Activated naive CD4-positive, alpha-beta T cell treated with anti-CD3 and anti-CD28 coated beads, Interleukin-2, amount 50 U/mL, for 24 hours (primary cell): ENCODE results near the gene ARRDC1.

ENCODE experiments used
- H3K27ac Mint-ChIP-seq: one replicate; pipeline ENCODE4 v1.8.0; 2021; ENCODE audit warnings: mild to moderate bottlenecking, mixed read lengths
- H3K27me3 Mint-ChIP-seq: one replicate; pipeline ENCODE4 v1.8.0; 2021; ENCODE audit warnings: mixed read lengths
- H3K36me3 Mint-ChIP-seq: one replicate; pipeline ENCODE4 v1.8.0; 2021; ENCODE audit warnings: mixed read lengths
- H3K4me1 Mint-ChIP-seq: one replicate; pipeline ENCODE4 v1.8.0; 2021; ENCODE audit warnings: mixed read lengths
- H3K4me3 Mint-ChIP-seq: one replicate; pipeline ENCODE4 v1.8.0; 2021; ENCODE audit warnings: mild to moderate bottlenecking, mixed read lengths
- H3K9me3 Mint-ChIP-seq: one replicate; pipeline ENCODE4 v1.8.0; 2021; ENCODE audit warnings: mixed read lengths

Gene ARRDC1

DNA sequence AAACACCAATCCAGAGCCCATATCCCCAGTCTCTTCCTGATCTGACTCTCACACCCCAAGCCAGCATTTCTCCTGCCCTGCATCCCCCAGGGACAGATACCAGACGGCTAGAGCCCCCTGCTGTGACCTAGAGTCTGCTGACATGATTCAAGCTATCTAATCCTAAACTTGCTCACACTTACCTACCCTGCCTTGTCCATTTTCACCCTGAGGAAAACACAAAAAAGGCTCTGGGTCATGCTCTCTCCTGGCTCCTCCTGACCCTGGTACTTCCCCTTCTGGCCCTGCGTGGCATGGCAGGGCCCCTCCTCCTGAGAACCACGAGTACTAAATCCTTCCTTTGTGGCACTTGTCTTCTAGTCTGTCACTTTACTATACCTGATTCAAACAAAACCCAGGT is 2.8 kb upstream of the ARRDC1 start:
- Mint-ChIP-seq H3K36me3 (no peaks in the 10 kb centered on the region), H3K4me1 (peaks cover 17% of the 10 kb centered on the region), H3K9me3 (no peaks in the 10 kb centered on the region), H3K27me3 (no peaks in the 10 kb centered on the region), H3K4me3 (no peak overlapping the region), H3K27ac (peak overlapping the region; percentile 48)

DNA sequence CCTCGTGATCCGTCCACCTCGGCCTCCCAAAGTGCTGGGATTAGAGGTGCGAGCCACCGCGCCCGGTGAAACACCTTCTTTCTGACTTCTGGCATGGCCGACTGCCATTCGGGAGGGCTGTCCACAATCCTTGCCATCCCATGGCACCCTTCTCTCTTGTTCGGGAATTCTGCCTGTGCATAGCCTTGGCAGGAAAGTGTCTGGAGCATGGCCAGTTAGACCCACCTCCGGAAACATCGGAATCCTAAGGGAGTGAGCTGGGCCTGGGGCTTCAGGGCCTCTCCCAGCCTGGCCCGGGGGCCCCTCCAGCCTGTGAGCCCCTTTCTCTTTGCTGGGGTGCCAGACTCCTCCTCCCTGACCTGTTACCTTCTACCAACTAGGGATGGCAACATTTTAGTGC is 1.6 kb upstream of the ARRDC1 start:
- H3K27ac Mint-ChIP-seq, result no peak overlapping the region

DNA sequence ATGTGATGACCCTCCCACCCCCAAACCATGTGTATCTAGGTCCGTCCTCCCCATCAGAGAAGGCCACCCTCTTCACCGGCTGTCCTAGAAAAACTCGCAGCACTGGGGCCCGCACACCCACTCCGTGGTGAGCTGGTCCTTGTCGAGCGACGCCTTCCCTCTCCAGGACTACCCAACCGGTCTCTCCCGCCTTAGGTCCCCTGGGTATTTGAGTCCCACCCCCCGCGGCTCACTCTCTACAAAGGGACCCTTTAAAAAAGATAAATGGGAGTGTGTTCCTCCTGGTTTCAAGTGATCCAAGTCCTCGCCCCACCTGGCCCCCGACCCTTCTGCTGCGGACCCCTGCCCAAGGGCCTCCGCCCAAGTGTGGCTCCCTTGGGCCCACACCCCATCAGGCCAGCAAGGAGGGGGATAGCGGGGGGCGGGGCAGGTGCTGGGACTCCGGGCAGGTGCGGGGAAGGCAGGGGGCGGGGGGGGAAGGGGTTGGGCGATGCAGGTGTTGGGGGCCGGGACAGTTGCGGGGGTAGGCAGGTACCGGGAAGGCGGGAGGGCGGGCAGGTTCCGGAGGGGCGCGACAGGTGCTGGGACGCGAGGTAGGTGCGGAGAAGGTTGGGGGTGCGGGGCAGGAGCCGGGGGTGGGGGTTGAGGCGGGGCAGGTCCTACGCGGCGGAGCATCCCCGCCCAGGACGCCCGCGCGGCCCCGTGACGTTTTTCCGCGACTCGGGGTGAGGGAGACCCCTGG is 970 bp upstream of the ARRDC1 start:
- H3K27me3 Mint-ChIP-seq, result no peaks in the 10 kb centered on the region
- H3K36me3 Mint-ChIP-seq, result no peaks in the 10 kb centered on the region
- peak overlapping the region; percentile 42 for H3K4me3 Mint-ChIP-seq
- H3K9me3 Mint-ChIP-seq, result no peaks in the 10 kb centered on the region
- no peak overlapping the region for H3K27ac Mint-ChIP-seq
- H3K4me1 Mint-ChIP-seq, result peaks cover 16% of the 10 kb centered on the region

More for the DNA sequence above, 1.6 kb upstream of the ARRDC1 start:
- peaks cover 13% of the 10 kb centered on the region for H3K4me1 Mint-ChIP-seq
- no peaks in the 10 kb centered on the region for H3K9me3 Mint-ChIP-seq
- H3K4me3 Mint-ChIP-seq, result peak overlapping the region; percentile 42
- no peaks in the 10 kb centered on the region for H3K27me3 Mint-ChIP-seq
- no peaks in the 10 kb centered on the region for H3K36me3 Mint-ChIP-seq

DNA sequence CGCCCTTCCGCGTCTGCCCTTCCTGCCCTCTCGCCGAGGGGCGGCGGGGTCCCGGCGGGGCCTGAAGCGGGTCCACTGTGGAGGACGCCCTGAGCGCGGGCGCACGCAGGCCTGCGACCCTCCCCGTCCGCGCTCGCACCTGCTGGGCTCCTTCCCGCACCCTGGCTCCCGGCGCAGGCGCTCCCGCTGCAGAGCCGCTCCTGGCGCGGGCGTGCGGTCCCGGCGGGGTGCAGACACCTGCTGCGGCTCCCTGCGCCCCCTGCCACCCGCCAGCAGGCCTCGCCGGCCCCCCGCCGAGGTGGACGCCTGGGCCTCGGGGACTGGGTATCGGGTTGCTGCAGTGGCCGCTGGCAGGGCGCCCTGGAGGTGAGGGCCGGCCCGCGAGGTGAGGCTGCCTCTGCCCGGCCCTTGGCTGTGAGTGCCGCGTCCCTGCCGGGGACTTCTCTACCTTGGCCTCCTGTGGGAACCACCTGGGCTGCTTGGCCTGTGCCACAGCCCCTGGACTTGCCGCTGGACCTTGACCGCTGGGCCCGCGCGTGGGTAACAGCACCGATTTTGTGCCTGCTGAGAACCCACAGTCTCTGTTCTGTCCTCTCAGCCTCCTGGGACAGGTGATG is 627 bp downstream of the ARRDC1 start:
- peak overlapping the region; percentile 82 for H3K4me3 Mint-ChIP-seq
- H3K27me3 Mint-ChIP-seq, result no peaks in the 10 kb centered on the region
- H3K4me1 Mint-ChIP-seq, result peaks cover 22% of the 10 kb centered on the region
- H3K36me3 Mint-ChIP-seq, result no peaks in the 10 kb centered on the region
- H3K9me3 Mint-ChIP-seq, result no peaks in the 10 kb centered on the region
- H3K27ac Mint-ChIP-seq, result no peak overlapping the region

DNA sequence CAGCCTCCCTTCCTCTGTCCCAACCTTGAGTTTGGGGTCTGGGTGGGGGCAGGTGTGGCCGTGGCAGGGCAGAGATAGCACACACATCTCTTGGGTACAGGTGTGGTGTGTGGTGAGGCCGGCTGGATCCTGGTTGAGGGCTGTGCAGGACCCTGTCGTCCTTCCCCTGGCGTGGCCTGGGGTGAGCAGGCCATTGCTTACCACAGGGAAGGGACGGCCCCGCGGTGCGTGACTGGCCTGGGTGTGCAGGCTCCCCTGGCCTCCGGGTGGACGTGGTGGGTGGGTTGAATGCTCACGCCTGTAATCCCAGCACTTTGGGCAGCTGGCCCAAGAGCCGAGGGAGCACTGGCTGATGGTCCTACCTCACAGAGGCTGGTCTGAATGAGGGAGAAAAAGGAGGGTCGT is 1.2 kb downstream of the ARRDC1 start:
- Mint-ChIP-seq H3K36me3 (no peaks in the 10 kb centered on the region), H3K4me1 (peaks cover 28% of the 10 kb centered on the region), H3K4me3 (peak overlapping the region; percentile 82), H3K27ac (peak overlapping the region; percentile 81), H3K9me3 (no peaks in the 10 kb centered on the region), H3K27me3 (no peaks in the 10 kb centered on the region)

DNA sequence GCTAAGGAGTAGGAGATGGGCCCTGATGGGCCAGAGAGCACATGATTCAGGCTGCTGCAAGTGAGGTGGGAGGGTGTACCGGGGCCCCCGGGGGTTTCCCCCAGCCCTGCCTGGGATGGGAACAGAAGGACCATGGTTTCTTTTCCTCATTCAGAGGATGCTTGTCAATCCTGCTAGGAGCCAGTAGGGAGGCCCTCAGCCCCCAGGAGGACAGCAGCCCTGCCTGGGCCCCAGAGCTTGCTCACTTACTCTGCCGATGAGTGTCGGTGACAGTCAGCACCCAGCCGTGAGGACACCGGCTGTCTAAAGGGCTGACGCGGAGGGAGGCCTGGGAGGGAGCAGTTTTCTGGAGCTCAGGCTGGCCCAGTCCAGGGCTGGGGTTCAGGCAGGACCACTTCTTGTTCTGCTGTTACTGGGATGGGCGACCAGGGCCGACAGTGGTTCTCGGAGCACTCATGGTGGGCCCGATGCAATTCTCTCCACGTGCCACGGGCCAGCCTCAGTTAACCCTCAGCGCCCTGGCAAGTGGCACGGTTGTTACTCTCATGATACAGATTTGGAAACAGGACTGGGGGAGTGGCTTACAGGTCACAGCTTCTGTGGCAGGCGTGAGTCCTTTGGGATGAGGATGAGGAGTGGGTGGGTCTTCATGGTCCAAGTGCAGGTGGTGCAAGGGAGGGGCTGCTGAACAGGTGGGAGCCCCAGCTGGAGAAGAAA is 1.8 kb downstream of the ARRDC1 start:
- no peaks in the 10 kb centered on the region for H3K36me3 Mint-ChIP-seq
- H3K4me3 Mint-ChIP-seq, result peak overlapping the region; percentile 82
- H3K27ac Mint-ChIP-seq, result peak overlapping the region; percentile 81
- no peaks in the 10 kb centered on the region for H3K9me3 Mint-ChIP-seq
- peaks cover 33% of the 10 kb centered on the region for H3K4me1 Mint-ChIP-seq
- H3K27me3 Mint-ChIP-seq, result no peaks in the 10 kb centered on the region

DNA sequence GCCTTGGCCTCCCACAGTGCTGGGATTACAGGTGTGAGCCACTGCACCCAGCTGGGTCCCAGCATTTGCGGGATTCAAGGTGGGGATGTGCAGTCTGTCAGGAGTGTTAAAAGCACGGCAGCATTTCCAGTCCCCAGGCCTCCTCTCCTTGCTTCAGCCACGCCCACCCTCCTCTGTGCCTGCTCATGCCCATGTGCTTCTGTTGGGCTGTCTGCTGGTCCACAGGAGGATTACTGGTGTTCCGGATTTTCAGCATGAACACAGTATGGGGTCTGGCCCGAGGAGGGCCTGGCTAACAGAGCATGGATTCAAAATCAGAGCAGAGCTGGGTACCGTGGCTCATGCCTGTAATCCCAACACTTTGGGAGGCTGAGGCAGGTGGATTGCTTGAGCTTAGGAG is 5.5 kb downstream of the ARRDC1 start:
- Mint-ChIP-seq H3K4me3 (no peak overlapping the region), H3K4me1 (peaks cover 39% of the 10 kb centered on the region), H3K36me3 (no peaks in the 10 kb centered on the region), H3K27ac (no peak overlapping the region), H3K9me3 (no peaks in the 10 kb centered on the region), H3K27me3 (no peaks in the 10 kb centered on the region)

DNA sequence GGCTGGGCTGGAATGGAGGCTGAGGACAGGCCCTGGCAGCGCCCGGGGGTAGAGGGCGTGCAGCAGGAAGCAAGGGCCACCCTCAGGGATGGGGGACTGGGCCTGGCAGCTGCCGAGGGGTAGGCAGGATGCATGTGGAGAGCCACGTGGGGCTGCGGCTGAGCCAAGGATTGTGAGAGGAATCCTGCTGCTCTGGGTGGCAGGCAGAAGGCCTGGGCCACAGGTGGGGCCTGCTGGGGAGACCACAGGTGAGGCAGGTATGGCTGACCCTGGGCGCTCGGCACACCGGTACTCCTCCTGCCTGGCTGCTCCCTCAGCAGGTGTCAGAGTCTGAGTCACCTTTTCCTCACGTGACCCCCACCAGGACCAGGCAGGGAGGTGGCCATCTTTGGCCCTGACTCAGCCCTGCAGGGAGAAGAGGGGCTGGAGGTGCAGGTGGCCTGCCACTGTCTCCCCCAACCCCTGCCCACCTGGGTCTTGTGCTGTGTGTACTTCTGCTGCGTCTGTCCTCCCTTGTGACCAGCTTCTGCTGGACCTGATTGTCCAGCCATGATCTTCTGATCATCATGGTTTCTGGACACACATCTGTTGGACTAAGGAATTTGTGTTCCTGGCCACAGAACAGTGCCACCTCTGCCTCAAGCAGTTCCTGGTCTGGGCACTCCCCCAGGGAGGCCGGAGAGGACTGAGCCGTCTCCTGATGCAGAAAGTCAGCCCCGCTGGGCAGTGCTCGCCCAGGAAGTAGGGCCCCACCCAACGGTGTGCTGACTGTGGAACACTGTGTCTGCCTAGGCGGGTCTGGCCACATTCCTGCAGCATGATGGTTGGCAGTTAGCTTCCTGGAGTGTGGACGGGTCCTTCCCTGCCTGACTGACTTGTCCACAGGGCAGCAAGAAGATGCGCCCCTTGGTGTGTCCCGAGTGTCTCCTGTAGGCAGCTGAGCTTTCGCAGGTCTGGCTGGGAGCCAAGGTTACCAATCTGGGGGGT is 6.4 kb downstream of the ARRDC1 start:
- Mint-ChIP-seq H3K9me3 (no peaks in the 10 kb centered on the region), H3K4me3 (peak overlapping the region; percentile 40)

DNA sequence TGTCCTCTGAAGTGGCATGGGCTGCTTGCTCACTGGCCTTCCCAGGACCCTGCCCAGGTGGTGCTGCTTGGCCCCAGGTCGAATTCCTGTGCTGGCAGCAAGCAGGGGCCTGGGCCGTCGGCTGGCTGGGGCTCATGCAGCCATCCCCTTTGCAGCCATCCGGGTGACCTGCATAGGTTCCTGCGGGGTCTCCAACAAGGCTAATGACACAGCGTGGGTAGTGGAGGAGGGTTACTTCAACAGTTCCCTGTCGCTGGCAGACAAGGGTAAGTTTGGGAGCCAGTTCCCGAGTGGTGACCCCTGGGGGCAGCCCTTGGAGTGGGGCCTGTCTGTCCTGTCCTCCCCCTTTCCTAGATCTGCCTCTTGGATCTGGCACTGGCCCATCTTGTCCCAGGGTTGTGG is 7.3 kb downstream of the ARRDC1 start:
- Mint-ChIP-seq H3K9me3 (no peaks in the 10 kb centered on the region), H3K4me1 (peaks cover 33% of the 10 kb centered on the region), H3K4me3 (no peak overlapping the region), H3K36me3 (peaks cover 2% of the 10 kb centered on the region), H3K27me3 (no peaks in the 10 kb centered on the region), H3K27ac (no peak overlapping the region)

More for the DNA sequence above, 6.4 kb downstream of the ARRDC1 start:
- H3K4me1 Mint-ChIP-seq, result peaks cover 34% of the 10 kb centered on the region
- H3K27me3 Mint-ChIP-seq, result no peaks in the 10 kb centered on the region
- no peaks in the 10 kb centered on the region for H3K36me3 Mint-ChIP-seq
- H3K27ac Mint-ChIP-seq, result peak overlapping the region; percentile 84

DNA sequence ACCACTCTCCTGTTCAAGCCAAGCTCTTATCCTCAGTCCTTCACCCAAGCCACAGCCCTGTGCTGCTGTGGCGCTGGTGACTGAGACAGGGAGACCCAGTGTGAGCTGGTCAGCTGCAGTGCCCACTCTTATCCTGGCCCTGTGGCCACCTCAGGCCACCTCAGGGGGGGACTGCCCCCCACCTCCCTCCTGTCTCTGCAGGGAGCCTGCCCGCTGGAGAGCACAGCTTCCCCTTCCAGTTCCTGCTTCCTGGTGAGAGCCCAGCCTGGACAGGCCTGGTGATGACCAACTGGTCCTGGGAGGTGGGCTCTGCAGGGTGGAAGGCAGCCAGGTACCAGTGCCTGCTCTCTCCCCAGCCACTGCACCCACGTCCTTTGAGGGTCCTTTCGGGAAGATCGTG is 7.8 kb downstream of the ARRDC1 start:
- H3K9me3 Mint-ChIP-seq, result no peaks in the 10 kb centered on the region
- H3K4me3 Mint-ChIP-seq, result no peak overlapping the region
- no peak overlapping the region for H3K27ac Mint-ChIP-seq
- no peaks in the 10 kb centered on the region for H3K27me3 Mint-ChIP-seq
- H3K4me1 Mint-ChIP-seq, result peaks cover 37% of the 10 kb centered on the region
- H3K36me3 Mint-ChIP-seq, result peaks cover 2% of the 10 kb centered on the region

DNA sequence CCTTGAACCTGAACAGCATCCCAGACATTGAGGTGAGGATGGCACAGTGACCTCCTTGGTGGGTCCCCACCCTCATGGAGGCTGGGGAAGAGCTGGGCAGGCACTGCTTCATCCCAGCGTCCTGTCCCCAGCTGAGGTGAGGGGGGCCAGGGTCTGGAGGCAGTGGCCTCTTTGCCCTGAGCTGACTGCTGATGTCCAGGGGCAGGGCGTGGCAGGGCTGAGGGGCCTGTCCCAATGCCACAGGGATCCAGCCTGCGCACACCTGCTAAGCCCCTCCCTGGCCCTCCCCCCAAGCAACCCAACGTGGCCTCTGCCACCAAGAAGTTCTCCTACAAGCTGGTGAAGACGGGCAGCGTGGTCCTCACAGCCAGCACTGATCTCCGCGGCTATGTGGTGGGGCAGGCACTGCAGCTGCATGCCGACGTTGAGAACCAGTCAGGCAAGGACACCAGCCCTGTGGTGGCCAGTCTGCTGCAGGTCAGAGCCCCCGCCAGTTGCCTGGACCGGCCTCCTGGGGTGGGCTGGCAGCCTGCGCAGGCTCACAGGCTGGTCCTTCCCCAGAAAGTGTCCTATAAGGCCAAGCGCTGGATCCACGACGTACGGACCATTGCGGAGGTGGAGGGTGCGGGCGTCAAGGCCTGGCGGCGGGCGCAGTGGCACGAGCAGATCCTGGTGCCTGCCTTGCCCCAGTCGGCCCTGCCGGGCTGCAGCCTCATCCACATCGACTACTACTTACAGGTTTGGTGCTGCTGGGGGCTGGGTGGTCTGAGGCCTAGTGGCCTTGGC is 8.4 kb downstream of the ARRDC1 start:
- Mint-ChIP-seq H3K4me3 (no peak overlapping the region), H3K9me3 (no peaks in the 10 kb centered on the region), H3K36me3 (peaks cover 2% of the 10 kb centered on the region), H3K4me1 (peaks cover 37% of the 10 kb centered on the region), H3K27ac (no peak overlapping the region), H3K27me3 (no peaks in the 10 kb centered on the region)

DNA sequence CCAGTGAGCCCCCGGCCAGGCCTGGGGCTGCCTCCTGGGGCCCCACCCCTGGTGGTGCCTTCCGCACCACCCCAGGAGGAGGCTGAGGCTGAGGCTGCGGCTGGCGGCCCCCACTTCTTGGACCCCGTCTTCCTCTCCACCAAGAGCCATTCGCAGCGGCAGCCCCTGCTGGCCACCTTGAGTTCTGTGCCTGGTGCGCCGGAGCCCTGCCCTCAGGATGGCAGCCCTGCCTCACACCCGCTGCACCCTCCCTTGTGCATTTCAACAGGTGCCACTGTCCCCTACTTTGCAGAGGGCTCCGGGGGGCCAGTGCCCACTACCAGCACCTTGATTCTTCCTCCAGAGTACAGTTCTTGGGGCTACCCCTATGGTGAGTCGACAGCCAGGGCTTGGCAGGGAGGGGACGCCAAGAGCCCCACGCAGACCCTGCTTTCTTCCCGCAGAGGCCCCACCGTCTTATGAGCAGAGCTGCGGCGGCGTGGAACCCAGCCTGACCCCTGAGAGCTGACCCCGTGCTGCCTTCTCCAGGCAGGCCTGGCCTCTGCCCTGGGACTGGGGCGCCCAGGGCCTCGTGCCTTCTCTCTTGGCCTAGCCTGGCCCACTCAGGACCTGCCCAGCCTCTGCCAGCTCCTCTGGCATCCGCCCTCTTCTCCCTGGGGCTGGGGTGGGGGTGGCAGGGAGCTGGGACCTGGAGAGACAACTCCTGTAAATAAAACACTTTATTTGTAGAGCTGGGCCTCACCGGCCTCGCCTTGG is 9.3 kb downstream of the ARRDC1 start:
- Mint-ChIP-seq H3K27ac (no peak overlapping the region), H3K4me3 (no peak overlapping the region), H3K4me1 (peaks cover 37% of the 10 kb centered on the region), H3K9me3 (no peaks in the 10 kb centered on the region), H3K27me3 (no peaks in the 10 kb centered on the region), H3K36me3 (peaks cover 3% of the 10 kb centered on the region)

DNA sequence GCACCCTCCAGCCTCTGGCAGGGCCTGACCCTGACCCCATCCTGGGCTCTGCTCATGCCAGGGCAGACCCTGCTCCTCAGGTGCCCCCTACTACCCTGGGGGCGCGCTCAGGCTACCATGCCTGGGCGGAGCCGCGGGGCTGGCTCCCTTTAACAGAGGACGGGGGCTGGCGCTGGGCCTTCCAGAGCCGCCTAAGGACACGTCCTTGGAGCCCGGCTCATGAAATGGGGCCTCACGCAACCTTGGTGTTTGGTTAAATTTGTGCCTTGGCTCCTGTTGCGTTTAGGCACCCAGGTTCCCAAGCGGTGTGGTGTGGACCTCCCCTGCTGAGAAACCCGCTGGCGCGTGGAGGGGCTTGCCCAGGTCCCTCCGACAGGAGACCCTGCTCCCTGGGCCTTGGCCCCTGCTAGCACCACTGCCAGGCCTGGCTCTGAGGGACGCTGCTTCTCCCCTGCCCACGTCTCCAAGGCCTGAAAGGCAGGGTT is 9.9 kb downstream of the ARRDC1 start:
- Mint-ChIP-seq H3K4me1 (peaks cover 39% of the 10 kb centered on the region), H3K9me3 (no peaks in the 10 kb centered on the region), H3K4me3 (no peak overlapping the region), H3K36me3 (peaks cover 3% of the 10 kb centered on the region), H3K27me3 (no peaks in the 10 kb centered on the region), H3K27ac (no peak overlapping the region)
